ENCODE measurements around the gene GDI2. TPM values are rescaled to one million over a fixed set of nuclear protein-coding genes. Genes with fewer than 3 reads are reported as not detected.

Gene GDI2
- total and polyA plus RNA-seq, 2 of the 13 experiments (the other 11 are each of a cell fraction or from before 2014, with no cell fraction given) = 153 to 477 TPM

- no peak for FAIRE-seq
- no peaks in the 10 kb centered on the region for H4K20me1 ChIP-seq (ENCODE audit: insufficient read depth, low read length)
Measured at GRCh38 chr10:5843686-5844344, 30.6 kb upstream of the GDI2 start.

More at GRCh38 chr10:5843686-5844344, 30.6 kb upstream of the GDI2 start:
- no peak for DNase-seq (ENCODE audit: low spot score)
- Histone ChIP-seq H3K27ac (ENCODE audit: extremely low read length, insufficient read depth, low read length) (no peak overlapping the region), H3K27me3 (ENCODE audit: control insufficient read depth in 1 of 2, insufficient read depth in 2 of 2, low read length in 2 of 2) (no peaks in the 10 kb centered on the region; a peak in 1 of 5 replicates), H3K9me3 (ENCODE audit: low read length) (no peaks in the 10 kb centered on the region), H3K4me2 (ENCODE audit: low read depth, low read length) (peak overlapping the region; percentile 18; the same call in 1 of the 2 replicates), H3K4me3 (replicated peaks in 1 of 3; ENCODE audit: insufficient read depth in 1 of 3, low read depth in 2 of 3, low read length in 3 of 3) (no peak overlapping the region), H3K79me2 (ENCODE audit: insufficient read depth, low read length) (no peaks in the 10 kb centered on the region), H3K36me3 (replicated peaks in 1 of 2; ENCODE audit: control insufficient read depth in 1 of 2, insufficient read depth in 2 of 2, low read length in 2 of 2) (no peaks in the 10 kb centered on the region), H3K9ac (ENCODE audit: insufficient read depth, low read depth, low read length) (no peak overlapping the region), H3K4me1 (ENCODE audit: insufficient read depth, low read length) (peaks cover 52% of the 10 kb centered on the region), H2AFZ (ENCODE audit: low read length) (no peak overlapping the region)
- POLR2A ChIA-PET = interaction anchor here (2.4 kb wide), 1 partner anchor 30 kb away, joined by 7 read pairs; the partner anchor contains the start of gene GDI2
- TF ChIP-seq STAG1 (CRISPR knock-in tag; IDR thresholded peaks at IDR 0.05) = no peak
- TF ChIP-seq RFXAP (CRISPR knock-in tag; IDR thresholded peaks at IDR 0.05; ENCODE audit: borderline replicate concordance) = no peak
- TF ChIP-seq GRHL1 (CRISPR knock-in tag; conservative IDR thresholded peaks at IDR 0.05) = no peak
- TF ChIP-seq ZNF503 (CRISPR knock-in tag; IDR thresholded peaks at IDR 0.05) = no peak
- TF ChIP-seq DMAP1 (CRISPR knock-in tag; IDR thresholded peaks at IDR 0.05) = no peak
- no peak for TF ChIP-seq ZNF552 (CRISPR knock-in tag; IDR thresholded peaks at IDR 0.05; ENCODE audit: borderline replicate concordance)
- no peak for TF ChIP-seq U2AF1 (optimal IDR thresholded peaks at IDR 0.05; ENCODE audit: low read depth, low read length)
- no peak for TF ChIP-seq TBX2 (CRISPR knock-in tag; IDR thresholded peaks at IDR 0.05; ENCODE audit: borderline replicate concordance)
- TF ChIP-seq NBN (conservative IDR thresholded peaks at IDR 0.05) = no peak
- no peak for TF ChIP-seq MIER3 (CRISPR knock-in tag; IDR thresholded peaks at IDR 0.05; ENCODE audit: borderline replicate concordance)
- BruUV-seq (replicated peaks) = no TSS peak
- intact Hi-C loops (cut with micrococcal nuclease; ENCODE audit: unreplicated experiment) (no loop called here), in situ Hi-C loops (cut with HindIII; ENCODE audit: extremely low pct_ligation_motif_present, low pct_unique_long_range_greater_than_20kb) (no loop called here)
- 48% methylated on average over 4 of the region's 4 CpGs for WGBS (ENCODE audit: low lambda C conversion rate)
- no peak for ATAC-seq
- CTCF ChIA-PET (ENCODE audit: low intra/inter-chr PET ratio, low total read pairs) = no interaction called here
